Peyer's patch (tissue), 4 donors: ENCODE measurements around the gene SOCS7. TPM values are rescaled to one million over a fixed set of nuclear protein-coding genes. Genes with fewer than 3 reads are reported as not detected.
A peak's percentile ranks its signal among the peaks of the same experiment; 100 is the strongest.

Source experiments
- DNase-seq, 3 donors: peaks; one replicate each; pipeline ENCODE4 v3.0.0-alpha.2; 2017 to 2019
- H3K27ac ChIP-seq, 4 donors: fragments of 200-600 bp; sonication (generic); one replicate each; pipeline ENCODE4 v1.5.1; 2016 to 2019
- H3K27me3 ChIP-seq, 2 donors: fragments of 200-600 bp; sonication (generic); one replicate each; pipeline ENCODE4 v1.5.1; 2019
- H3K36me3 ChIP-seq, 3 donors: fragments of 200-600 bp; sonication (generic); one replicate each; pipeline ENCODE4 v1.5.1; 2016 to 2019
- H3K4me1 ChIP-seq, 4 donors: fragments of 200-600 bp; sonication (generic); one replicate each; pipeline ENCODE4 v1.5.1; 2016 to 2019
- H3K4me3 ChIP-seq, 4 donors: fragments of 200-600 bp; sonication (generic); 1 replicate in 3 of 4; 2 replicates in 1 of 4; pipeline ENCODE4 v1.5.1; 2016 to 2019; ENCODE audit warnings: mild to moderate bottlenecking in 1 of 4
- H3K9me3 ChIP-seq, 4 donors: fragments of 200-600 bp; sonication (generic); one replicate each; pipeline ENCODE4 v1.5.1; 2016 to 2019; ENCODE audit warnings: mild to moderate bottlenecking in 1 of 4
- POLR2A ChIP-seq, 2 donors: fragments of 450-650 bp; IDR thresholded peaks; one replicate each; pipeline ENCODE4 v1.5.1; 2017; ENCODE audit warnings: antibody characterized with exemption in 2 of 2, mild to moderate bottlenecking in 2 of 2, moderate library complexity in 2 of 2
- total RNA-seq, 4 donors: library from RNA; depleted of rRNA; stranded (reverse); fragments of >200 nt; gene quantifications; one replicate each; pipeline ENCODE4 v1.1.0, GENCODE V29; 2016
- TF ChIP-seq, protein P1 (sequence below), 6 experiments: fragments of 450-650 bp in 4 of 6; fragments of 200-600 bp in 2 of 6; sonication (generic) in 1 of 6; IDR thresholded peaks; one replicate each; pipeline ENCODE4 v1.5.1; 2017 to 2019; ENCODE audit warnings: antibody characterized with exemption in 6 of 6, mild to moderate bottlenecking in 3 of 6, moderate library complexity in 1 of 6

Gene SOCS7
- total RNA-seq, 4 donors from 2014 or later: 14.2 to 24.5 (median 16.1) TPM

DNA sequence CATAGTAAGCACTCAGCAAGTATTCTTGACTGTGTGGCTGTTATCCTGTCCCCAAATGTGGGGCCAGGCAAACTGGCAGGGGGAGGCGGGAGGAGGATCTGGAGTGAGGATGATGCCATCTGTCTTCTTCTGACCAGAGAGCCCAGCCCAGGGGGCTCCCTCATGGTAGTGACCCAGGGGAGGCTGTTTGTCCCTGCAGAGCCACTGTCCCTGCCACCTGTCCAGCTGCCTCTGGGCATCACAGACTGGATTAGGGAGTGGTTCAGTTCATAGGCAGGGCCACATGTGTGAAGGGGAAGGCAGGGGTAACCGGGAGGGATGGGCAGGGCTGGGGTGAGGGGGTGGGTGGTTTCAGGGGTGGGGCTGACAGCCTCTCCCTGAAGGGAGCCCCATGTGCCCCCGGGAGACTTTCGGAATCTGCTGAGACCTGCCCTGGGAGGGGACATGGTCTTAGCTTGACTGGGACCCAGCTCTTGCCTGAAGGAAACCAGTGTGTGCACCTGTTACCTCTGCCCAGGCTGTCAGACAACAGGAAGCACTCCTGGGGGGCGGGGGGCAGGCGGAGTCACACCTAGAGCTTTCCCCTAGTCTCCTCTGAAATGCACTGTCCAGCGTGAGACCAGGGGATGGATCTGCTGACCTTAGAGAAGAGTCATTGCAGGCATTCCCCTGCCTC lies 91.8 kb downstream of the SOCS7 start:
- Histone ChIP-seq H3K27ac (no peak overlapping the region), H3K36me3 (no peaks in the 10 kb centered on the region), H3K27me3 (no peaks in the 10 kb centered on the region), H3K9me3 (no peaks in the 10 kb centered on the region), H3K4me3 (no peak overlapping the region), H3K4me1 (no peaks in the 10 kb centered on the region)
- TF ChIP-seq, protein P1, sequence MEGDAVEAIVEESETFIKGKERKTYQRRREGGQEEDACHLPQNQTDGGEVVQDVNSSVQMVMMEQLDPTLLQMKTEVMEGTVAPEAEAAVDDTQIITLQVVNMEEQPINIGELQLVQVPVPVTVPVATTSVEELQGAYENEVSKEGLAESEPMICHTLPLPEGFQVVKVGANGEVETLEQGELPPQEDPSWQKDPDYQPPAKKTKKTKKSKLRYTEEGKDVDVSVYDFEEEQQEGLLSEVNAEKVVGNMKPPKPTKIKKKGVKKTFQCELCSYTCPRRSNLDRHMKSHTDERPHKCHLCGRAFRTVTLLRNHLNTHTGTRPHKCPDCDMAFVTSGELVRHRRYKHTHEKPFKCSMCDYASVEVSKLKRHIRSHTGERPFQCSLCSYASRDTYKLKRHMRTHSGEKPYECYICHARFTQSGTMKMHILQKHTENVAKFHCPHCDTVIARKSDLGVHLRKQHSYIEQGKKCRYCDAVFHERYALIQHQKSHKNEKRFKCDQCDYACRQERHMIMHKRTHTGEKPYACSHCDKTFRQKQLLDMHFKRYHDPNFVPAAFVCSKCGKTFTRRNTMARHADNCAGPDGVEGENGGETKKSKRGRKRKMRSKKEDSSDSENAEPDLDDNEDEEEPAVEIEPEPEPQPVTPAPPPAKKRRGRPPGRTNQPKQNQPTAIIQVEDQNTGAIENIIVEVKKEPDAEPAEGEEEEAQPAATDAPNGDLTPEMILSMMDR (IDR thresholded peaks at IDR 0.05): no peak
- TF ChIP-seq POLR2A (IDR thresholded peaks at IDR 0.05): no peak
- no peak for DNase-seq

- TF ChIP-seq POLR2A (IDR thresholded peaks at IDR 0.05): no peak
- TF ChIP-seq, protein P1 (IDR thresholded peaks at IDR 0.05): peak; percentile 37 to 74 (median 65)
- DNase-seq: peak; percentile 35 to 72 (median 64)
- no peak overlapping the region for H3K4me3 ChIP-seq
- no peak overlapping the region for H3K27ac ChIP-seq
- no peaks in the 10 kb centered on the region for H3K4me1 ChIP-seq
- H3K27me3 ChIP-seq: no peaks in the 10 kb centered on the region
- no peaks in the 10 kb centered on the region for H3K36me3 ChIP-seq
- H3K9me3 ChIP-seq: no peaks in the 10 kb centered on the region
Measured at GRCh38 chr17:38444151-38444550, 92.5 kb downstream of the SOCS7 start.

DNA sequence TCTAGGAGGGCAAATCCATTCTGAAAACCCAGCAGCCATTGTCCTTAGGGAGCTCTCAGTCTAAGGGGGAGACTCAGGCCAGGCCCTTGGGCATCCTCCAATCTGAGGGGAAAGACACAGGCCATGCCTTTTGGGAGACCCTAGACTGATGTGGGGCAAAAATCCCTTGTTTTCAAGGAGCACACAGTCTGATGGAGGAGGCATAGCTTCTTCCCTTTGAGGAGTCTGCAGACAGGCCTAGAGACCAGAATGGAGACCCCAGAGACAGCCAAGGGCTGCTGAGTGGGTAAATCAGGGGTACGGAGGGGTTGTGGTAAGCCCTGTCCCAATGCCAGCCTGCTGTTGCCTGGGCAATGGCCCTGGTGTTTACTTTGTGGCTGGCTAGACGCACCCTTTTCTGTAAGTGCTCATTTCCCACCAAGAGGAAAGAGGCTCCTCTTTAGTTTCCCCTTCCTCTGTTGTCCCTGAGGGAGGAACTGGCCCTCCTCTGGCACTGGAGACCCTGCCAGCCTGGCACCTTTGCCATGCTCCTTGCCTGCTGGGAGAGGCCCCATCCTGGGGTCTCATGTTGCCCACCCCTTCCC lies 96.0 kb downstream of the SOCS7 start:
- Histone ChIP-seq H3K27ac (no peak overlapping the region), H3K4me3 (no peak overlapping the region), H3K36me3 (no peaks in the 10 kb centered on the region), H3K9me3 (no peaks in the 10 kb centered on the region), H3K27me3 (no peaks in the 10 kb centered on the region), H3K4me1 (peaks cover 0 to 9% (median 0%) of the 10 kb centered on the region in 4 donors)
- TF ChIP-seq, protein P1 (IDR thresholded peaks at IDR 0.05): no peak
- TF ChIP-seq POLR2A (IDR thresholded peaks at IDR 0.05): no peak
- DNase-seq: no peak

DNA sequence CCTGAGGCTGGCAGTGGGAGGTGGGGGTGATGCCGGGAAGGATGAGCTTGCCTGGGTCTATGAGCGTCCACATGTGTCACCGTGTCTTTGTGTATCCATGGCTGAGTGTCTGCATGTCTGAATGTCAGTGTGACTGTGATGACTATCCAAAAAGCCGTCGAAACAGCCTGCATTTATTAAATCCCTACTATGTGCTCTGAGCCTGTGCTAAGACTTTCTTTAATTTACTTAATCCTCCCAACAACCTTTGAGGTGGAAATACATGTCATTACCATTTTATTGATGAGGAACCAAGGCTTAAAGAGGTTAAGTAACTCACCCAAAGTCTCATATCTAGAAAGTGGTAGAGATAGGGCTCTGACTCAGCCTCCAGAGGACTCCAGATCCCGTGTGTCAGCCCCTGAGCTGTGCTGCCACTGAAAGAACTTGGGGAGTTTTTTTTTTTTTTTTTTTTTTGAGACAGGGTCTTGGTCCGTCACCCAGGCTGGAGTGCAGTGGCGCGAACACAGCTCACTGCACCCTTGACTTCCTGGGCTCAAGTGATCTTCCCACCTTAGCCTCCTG lies 96.6 kb downstream of the SOCS7 start:
- no peak for TF ChIP-seq POLR2A (IDR thresholded peaks at IDR 0.05)
- TF ChIP-seq, protein P1 (IDR thresholded peaks at IDR 0.05): no peak
- Histone ChIP-seq H3K4me1 (peaks cover 0 to 9% (median 0%) of the 10 kb centered on the region in 4 donors), H3K9me3 (no peaks in the 10 kb centered on the region), H3K27me3 (no peaks in the 10 kb centered on the region), H3K27ac (no peak overlapping the region), H3K4me3 (no peak overlapping the region), H3K36me3 (no peaks in the 10 kb centered on the region)
- no peak for DNase-seq

DNA sequence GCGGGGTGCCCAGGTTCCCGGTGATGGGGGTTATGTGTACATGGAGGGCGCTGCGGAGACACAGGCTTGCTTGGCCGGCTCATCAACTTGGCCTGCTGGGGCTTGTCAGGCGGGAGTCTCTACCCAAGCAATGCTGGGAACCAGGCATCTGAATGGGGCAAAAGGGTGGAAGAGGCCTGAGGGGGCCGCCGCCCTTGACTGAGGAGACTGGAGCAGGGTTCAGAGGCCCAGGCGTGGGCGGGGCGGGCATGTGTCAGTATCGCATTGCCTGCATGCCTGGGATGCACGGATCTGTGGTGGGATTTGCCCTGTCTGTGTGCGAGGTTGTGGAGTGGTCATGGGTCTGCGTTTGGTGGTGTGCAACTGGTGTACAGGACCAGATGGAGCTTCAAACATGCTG lies 97.7 kb downstream of the SOCS7 start:
- DNase-seq: no peak
- Histone ChIP-seq H3K4me1 (peaks cover 0 to 14% (median 0%) of the 10 kb centered on the region in 4 donors), H3K9me3 (no peaks in the 10 kb centered on the region), H3K27ac (no peak overlapping the region), H3K36me3 (no peaks in the 10 kb centered on the region), H3K27me3 (no peaks in the 10 kb centered on the region), H3K4me3 (no peak overlapping the region)
- no peak for TF ChIP-seq POLR2A (IDR thresholded peaks at IDR 0.05)
- TF ChIP-seq, protein P1 (IDR thresholded peaks at IDR 0.05): no peak
